OCI-LY3 (cell line): ENCODE data around the gene MICB.
"Not testable (repeated sequence)": the region's sequence is repeated elsewhere in the genome, so short reads cannot be mapped to it uniquely, and the experiment has no call there.

Experiments
- H2AFZ ChIP-seq: fragments of 200-600, 300-600 bp; shearing (Covaris generic); 2 replicates; pipeline ENCODE4 v1.6.0; 2014; ENCODE audit warnings: antibody characterized with exemption, low read depth, low read length
- H3K27ac ChIP-seq: fragments of 200-600, 300-600 bp; sonication (generic); 2 replicates; pipeline ENCODE4 v1.5.1; 2014; ENCODE audit warnings: mild to moderate bottlenecking, low read length, moderate library complexity, mixed read lengths
- H3K27me3 ChIP-seq: fragments of 200-600, 300-600 bp; sonication (generic); 2 replicates; pipeline ENCODE4 v1.6.1; 2014; ENCODE audit warnings: low read depth, low read length, mixed read lengths
- H3K36me3 ChIP-seq: fragments of 200-600, 300-600 bp; sonication (generic); replicated peaks from 2 replicates; pipeline ENCODE3; 2014; ENCODE audit warnings: low read depth, low read length, mixed read lengths
- H3K4me1 ChIP-seq: fragments of 300-600, 200-600 bp; sonication (generic); 2 replicates; pipeline ENCODE4 v1.6.1; 2014; ENCODE audit warnings: low read length, mixed read lengths
- H3K4me2 ChIP-seq: fragments of 200-600, 300-600 bp; sonication (generic); 2 replicates; pipeline ENCODE4 v1.6.1; 2014; ENCODE audit warnings: low read length, mixed read lengths
- H3K4me3 ChIP-seq: fragments of 300-600, 200-600 bp; sonication (generic); 2 replicates; pipeline ENCODE4 v1.5.1; 2014; ENCODE audit warnings: antibody characterized with exemption, mild to moderate bottlenecking, low read length, moderate library complexity
- H3K79me2 ChIP-seq: fragments of 300-600, 200-600 bp; shearing (Covaris generic); 2 replicates; pipeline ENCODE4 v1.6.1; 2014; ENCODE audit warnings: mild to moderate bottlenecking, low read length, mixed read lengths
- H3K9ac ChIP-seq: fragments of 300-600, 200-600 bp; shearing (Covaris generic); 2 replicates; pipeline ENCODE4 v1.6.0; 2014; ENCODE audit warnings: mild to moderate bottlenecking, low read length, moderate library complexity
- H3K9me3 ChIP-seq: fragments of 200-600, 300-600 bp; shearing (Covaris generic); 2 replicates; pipeline ENCODE4 v1.6.1; 2014; ENCODE audit warnings: low read length, mixed read lengths; ENCODE audit not compliant: insufficient read depth
- H4K20me1 ChIP-seq: fragments of 200-600, 300-600 bp; sonication (generic); 2 replicates; pipeline ENCODE4 v1.6.1; 2016; ENCODE audit warnings: low read length, mixed read lengths; ENCODE audit not compliant: insufficient read depth
- EZH2phosphoT487 ChIP-seq: fragments of 200-600 bp; shearing (Covaris generic); IDR thresholded peaks from 2 replicates; pipeline ENCODE4 v1.6.1; 2018; ENCODE audit warnings: antibody characterized with exemption, mixed run types, low read depth
- TF ChIP-seq, protein P1 (sequence below): fragments of 200-600, 300-600 bp; sonication (generic); IDR thresholded peaks from 2 replicates; pipeline ENCODE4 v1.5.1; 2014; ENCODE audit warnings: antibody characterized with exemption, low read length, low read depth

The MICB gene

GRCh38 chr6:31479933-31480535 is 17.9 kb upstream of the MICB start:
- H4K20me1 ChIP-seq = no peaks in the 10 kb centered on the region
- no peak overlapping the region for H3K27ac ChIP-seq
- H3K36me3 ChIP-seq = no peaks in the 10 kb centered on the region
- no peak overlapping the region for H3K4me3 ChIP-seq
- TF ChIP-seq, protein P1, sequence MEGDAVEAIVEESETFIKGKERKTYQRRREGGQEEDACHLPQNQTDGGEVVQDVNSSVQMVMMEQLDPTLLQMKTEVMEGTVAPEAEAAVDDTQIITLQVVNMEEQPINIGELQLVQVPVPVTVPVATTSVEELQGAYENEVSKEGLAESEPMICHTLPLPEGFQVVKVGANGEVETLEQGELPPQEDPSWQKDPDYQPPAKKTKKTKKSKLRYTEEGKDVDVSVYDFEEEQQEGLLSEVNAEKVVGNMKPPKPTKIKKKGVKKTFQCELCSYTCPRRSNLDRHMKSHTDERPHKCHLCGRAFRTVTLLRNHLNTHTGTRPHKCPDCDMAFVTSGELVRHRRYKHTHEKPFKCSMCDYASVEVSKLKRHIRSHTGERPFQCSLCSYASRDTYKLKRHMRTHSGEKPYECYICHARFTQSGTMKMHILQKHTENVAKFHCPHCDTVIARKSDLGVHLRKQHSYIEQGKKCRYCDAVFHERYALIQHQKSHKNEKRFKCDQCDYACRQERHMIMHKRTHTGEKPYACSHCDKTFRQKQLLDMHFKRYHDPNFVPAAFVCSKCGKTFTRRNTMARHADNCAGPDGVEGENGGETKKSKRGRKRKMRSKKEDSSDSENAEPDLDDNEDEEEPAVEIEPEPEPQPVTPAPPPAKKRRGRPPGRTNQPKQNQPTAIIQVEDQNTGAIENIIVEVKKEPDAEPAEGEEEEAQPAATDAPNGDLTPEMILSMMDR = no peak
- TF ChIP-seq EZH2phosphoT487 = no peak
- no peaks in the 10 kb centered on the region for H3K9me3 ChIP-seq
- H3K4me1 ChIP-seq = peaks cover 16% of the 10 kb centered on the region
- no peaks in the 10 kb centered on the region for H3K79me2 ChIP-seq
- H2AFZ ChIP-seq = no peak overlapping the region
- H3K9ac ChIP-seq = no peak overlapping the region
- no peaks in the 10 kb centered on the region for H3K27me3 ChIP-seq
- no peak overlapping the region for H3K4me2 ChIP-seq

DNA sequence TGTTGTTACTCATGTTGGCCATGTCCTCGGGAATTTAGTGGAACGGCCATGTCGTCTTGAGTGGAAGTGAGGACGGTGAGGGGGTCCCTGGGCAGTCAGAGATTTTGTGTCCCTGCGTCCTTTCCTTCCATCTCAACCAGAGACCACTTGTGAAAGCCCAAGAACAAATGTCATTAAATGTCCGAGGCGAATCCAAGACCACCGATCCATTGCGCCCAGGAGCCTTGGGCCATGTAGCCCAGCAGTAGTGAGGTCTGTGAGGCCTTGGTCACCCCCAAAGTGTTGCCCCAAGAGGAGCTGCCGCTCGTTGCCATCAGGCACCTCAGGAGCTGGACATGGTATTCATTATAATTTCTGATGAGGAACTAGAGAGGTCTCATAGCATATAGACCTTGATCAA is 17.4 kb upstream of the MICB start:
- Histone ChIP-seq H3K4me1 (peaks cover 16% of the 10 kb centered on the region), H3K36me3 (no peaks in the 10 kb centered on the region), H3K9ac (no peak overlapping the region), H3K79me2 (no peaks in the 10 kb centered on the region), H2AFZ (no peak overlapping the region), H3K27ac (no peak overlapping the region), H3K4me3 (no peak overlapping the region), H3K9me3 (no peaks in the 10 kb centered on the region), H3K4me2 (no peak overlapping the region), H4K20me1 (no peaks in the 10 kb centered on the region), H3K27me3 (no peaks in the 10 kb centered on the region)
- TF ChIP-seq, protein P1 = no peak
- no peak for TF ChIP-seq EZH2phosphoT487

GRCh38 chr6:31483392-31483791 is 14.6 kb upstream of the MICB start:
- no peaks in the 10 kb centered on the region for H3K4me1 ChIP-seq
- H3K27me3 ChIP-seq = no peaks in the 10 kb centered on the region
- H3K4me3 ChIP-seq = no peak overlapping the region
- no peak overlapping the region for H3K4me2 ChIP-seq
- H3K36me3 ChIP-seq = no peaks in the 10 kb centered on the region
- no peak overlapping the region for H2AFZ ChIP-seq
- H3K79me2 ChIP-seq = no peaks in the 10 kb centered on the region
- no peaks in the 10 kb centered on the region for H4K20me1 ChIP-seq
- no peak overlapping the region for H3K9ac ChIP-seq
- H3K9me3 ChIP-seq = no peaks in the 10 kb centered on the region
- TF ChIP-seq EZH2phosphoT487 = no peak
- TF ChIP-seq, protein P1 = no peak
- no peak overlapping the region for H3K27ac ChIP-seq

DNA sequence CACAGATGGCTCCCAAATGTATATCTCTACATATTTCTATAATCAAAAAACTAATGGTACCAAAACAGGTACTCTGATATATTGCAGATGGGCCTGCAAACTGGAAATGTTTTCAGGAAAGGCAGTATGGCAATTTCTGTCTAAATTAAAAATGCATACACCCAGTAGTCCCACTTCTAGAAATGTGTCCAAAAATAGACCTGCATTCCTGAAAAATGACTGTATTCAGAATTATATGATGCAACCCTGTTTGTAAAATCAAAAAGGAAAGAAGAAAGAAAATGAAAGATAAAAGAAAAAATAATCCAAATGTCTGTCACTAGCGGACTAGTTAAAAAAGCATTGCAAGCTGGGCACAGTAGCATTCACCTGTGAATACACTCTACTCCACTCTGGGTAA is 12.9 kb upstream of the MICB start:
- Histone ChIP-seq H3K4me3 (no peak overlapping the region), H3K4me2 (no peak overlapping the region), H3K9ac (no peak overlapping the region), H3K36me3 (no peaks in the 10 kb centered on the region), H3K27me3 (no peaks in the 10 kb centered on the region), H3K27ac (no peak overlapping the region), H3K79me2 (no peaks in the 10 kb centered on the region), H3K9me3 (no peaks in the 10 kb centered on the region), H4K20me1 (no peaks in the 10 kb centered on the region), H3K4me1 (no peaks in the 10 kb centered on the region), H2AFZ (no peak overlapping the region)
- no peak for TF ChIP-seq EZH2phosphoT487
- TF ChIP-seq, protein P1 = no peak

GRCh38 chr6:31486065-31486837 is 11.7 kb upstream of the MICB start:
- not testable (repeated sequence) for H3K4me2 ChIP-seq, H3K36me3 ChIP-seq, H2AFZ ChIP-seq, H4K20me1 ChIP-seq, H3K4me1 ChIP-seq, H3K79me2 ChIP-seq, H3K9me3 ChIP-seq, H3K9ac ChIP-seq, H3K27ac ChIP-seq, H3K27me3 ChIP-seq, H3K4me3 ChIP-seq

- H3K9me3 ChIP-seq, H3K4me2 ChIP-seq, H3K4me1 ChIP-seq, H3K79me2 ChIP-seq, H3K9ac ChIP-seq, H3K27me3 ChIP-seq, H2AFZ ChIP-seq, H3K4me3 ChIP-seq, H3K36me3 ChIP-seq, H4K20me1 ChIP-seq, H3K27ac ChIP-seq: not testable (repeated sequence)
Measured at GRCh38 chr6:31487674-31488073, 10.3 kb upstream of the MICB start.
